Aorta (tissue), 5 donors: ENCODE results near the gene VIPR2. TPM values are rescaled to one million over a fixed set of nuclear protein-coding genes. Genes with fewer than 3 reads are reported as not detected.

Experiments
- ATAC-seq: fragments of 200-7000 bp; cut with Tn5 transposase; one replicate; pipeline ENCODE4 v1.9.1; 2022; ENCODE audit warnings: moderate library complexity; ENCODE audit not compliant: low FRiP score
- DNase-seq, 2 donors: peaks; one replicate each; pipeline ENCODE4 v3.0.0-alpha.2; 2020
- H3K27ac ChIP-seq, 2 donors: one replicate each; pipeline ENCODE4 v1.5.1; 2013; ENCODE audit warnings: low read length in 2 of 2, mild to moderate bottlenecking in 2 of 2, moderate library complexity in 2 of 2, control low read depth in 1 of 2, inconsistent platforms in 1 of 2, low read depth in 1 of 2
- H3K27me3 ChIP-seq, 2 donors: one replicate each; pipeline ENCODE4 v1.6.1; 2013; ENCODE audit warnings: control low read depth in 1 of 2, low read length in 1 of 2, mild to moderate bottlenecking in 1 of 2, moderate library complexity in 1 of 2; ENCODE audit not compliant: insufficient read depth in 2 of 2, control insufficient read depth in 1 of 2
- H3K36me3 ChIP-seq, 2 donors: one replicate each; pipeline ENCODE4 v1.6.1; 2013; ENCODE audit warnings: control low read depth in 1 of 2, low read length in 1 of 2, mild to moderate bottlenecking in 1 of 2; ENCODE audit not compliant: insufficient read depth in 2 of 2, control insufficient read depth in 1 of 2
- H3K4me1 ChIP-seq, 2 donors: one replicate each; pipeline ENCODE4 v1.6.1; 2013; ENCODE audit warnings: low read length in 2 of 2, control low read depth in 1 of 2, mild to moderate bottlenecking in 1 of 2, moderate library complexity in 1 of 2; ENCODE audit not compliant: insufficient read depth in 2 of 2, control insufficient read depth in 1 of 2
- H3K4me3 ChIP-seq, 2 donors: one replicate each; pipeline ENCODE4 v1.5.1; 2013; ENCODE audit warnings: low read length in 2 of 2, control low read depth in 1 of 2, mild to moderate bottlenecking in 1 of 2
- H3K9me3 ChIP-seq: one replicate; pipeline ENCODE4 v1.6.1; 2013; ENCODE audit warnings: mild to moderate bottlenecking, low read length; ENCODE audit not compliant: control insufficient read depth
- whole genome bisulfite sequencing, 2 donors: extraction: QIAGEN DNeasy Blood & Tissue Kit; methylation state at CpG; one replicate each; pipeline ENCODE4 v1.1.7; 2013; 5-methylcytosine and 5-hydroxymethylcytosine counted together
- intact Hi-C, 2 donors: fragments of 100-400 bp; cut with DNase I; formaldehyde crosslinking; loops; one replicate each; pipeline versions ENCODE4 v1.14.2 to v1.15.0; 2022
- polyA plus RNA-seq, 2 donors: library from polyadenylated mRNA; stranded (reverse); fragments of 200-250 nt; gene quantifications; one replicate each; pipeline ENCODE4 v1.2.3, GENCODE V29; 2013
- total RNA-seq, 2 donors: library from RNA; stranded (reverse); fragmentation: NEBNext Ultra II Directional; extraction: Animal tissue kit (Norgen Biotek cat#: 25700); gene quantifications; one replicate each; pipeline ENCODE4 v1.2.1, GENCODE V29; 2021
- donor health status: healthy with polysubstance abuse.
- donor health status: Bipolar disorder and iron deficiency.
- donor health status: DM: no; HTN: no; CAD: no.
- donor health status: DM: no; HTN: no; CAD: no.
- donor health status: DM: yes; HTN: yes; CAD: no.

VIPR2 gene
- total and polyA plus RNA-seq, 4 donors = 3.3 to 14.1 (median 11.5) TPM

GRCh38 chr7:159115601-159116501 is 28.8 kb downstream of the VIPR2 start:
- peaks cover 0 to 4% of the 10 kb centered on the region in 2 donors for H3K36me3 ChIP-seq
- H3K27me3 ChIP-seq = no peaks in the 10 kb centered on the region
- H3K4me3 ChIP-seq = no peak overlapping the region
- no peak for ATAC-seq
- no peaks in the 10 kb centered on the region for H3K4me1 ChIP-seq
- H3K27ac ChIP-seq = no peak overlapping the region
- DNase-seq = peak in 1 of 2 donors; percentile 72
- 73 to 74% methylated on average over 19 of the region's 19 CpGs for WGBS, 2 donors
- H3K9me3 ChIP-seq = no peaks in the 10 kb centered on the region
- intact Hi-C loops = no loop called here

GRCh38 chr7:159114981-159115380 is 29.7 kb downstream of the VIPR2 start:
- Histone ChIP-seq H3K4me1 (no peaks in the 10 kb centered on the region), H3K27ac (no peak overlapping the region), H3K4me3 (no peak overlapping the region), H3K9me3 (no peaks in the 10 kb centered on the region), H3K27me3 (no peaks in the 10 kb centered on the region), H3K36me3 (peaks cover 0 to 4% of the 10 kb centered on the region in 2 donors)
- no peak for ATAC-seq
- WGBS, 2 donors = 43 to 47% methylated on average over 7 of the region's 7 CpGs
- intact Hi-C loops = no loop called here
- DNase-seq = peak in 1 of 2 donors; percentile 68

- no peak for ATAC-seq
- H3K36me3 ChIP-seq = peaks cover 0 to 4% of the 10 kb centered on the region in 2 donors
- DNase-seq = peak in 1 of 2 donors; percentile 51
- 87 to 95% methylated on average over 7 of the region's 7 CpGs for WGBS, 2 donors
- no peaks in the 10 kb centered on the region for H3K4me1 ChIP-seq
- intact Hi-C loops = no loop called here
- no peaks in the 10 kb centered on the region for H3K27me3 ChIP-seq
- H3K9me3 ChIP-seq = no peaks in the 10 kb centered on the region
- no peak overlapping the region for H3K27ac ChIP-seq
- no peak overlapping the region for H3K4me3 ChIP-seq
Measured at GRCh38 chr7:159114096-159114495, 30.6 kb downstream of the VIPR2 start.

GRCh38 chr7:159113056-159113455 is 31.6 kb downstream of the VIPR2 start:
- peak in 1 of 2 donors; percentile 2 for DNase-seq
- peaks cover 0 to 2% of the 10 kb centered on the region in 2 donors for H3K36me3 ChIP-seq
- ATAC-seq = no peak
- H3K4me3 ChIP-seq = no peak overlapping the region
- H3K4me1 ChIP-seq = no peaks in the 10 kb centered on the region
- no peak overlapping the region for H3K27ac ChIP-seq
- intact Hi-C loops = no loop called here
- H3K27me3 ChIP-seq = no peaks in the 10 kb centered on the region
- no peaks in the 10 kb centered on the region for H3K9me3 ChIP-seq
- WGBS, 2 donors = 94 to 97% methylated on average over 8 of the region's 8 CpGs

- intact Hi-C loops = no loop called here
- Histone ChIP-seq H3K4me1 (no peaks in the 10 kb centered on the region), H3K4me3 (no peak overlapping the region), H3K36me3 (no peaks in the 10 kb centered on the region), H3K27me3 (no peaks in the 10 kb centered on the region), H3K27ac (no peak overlapping the region), H3K9me3 (no peaks in the 10 kb centered on the region)
- peak; percentile 47 for ATAC-seq
- 69 to 89% methylated on average over 46 to 48 of the region's 48 CpGs for WGBS, 2 donors
- peak in 1 of 2 donors; percentile 69 for DNase-seq
Measured at GRCh38 chr7:159112136-159113011, 32.3 kb downstream of the VIPR2 start.

GRCh38 chr7:159109653-159110035 is 35.0 kb downstream of the VIPR2 start:
- Histone ChIP-seq H3K36me3 (no peaks in the 10 kb centered on the region), H3K27me3 (no peaks in the 10 kb centered on the region), H3K27ac (peak overlapping the region; percentile 0 to 58), H3K4me1 (no peaks in the 10 kb centered on the region), H3K9me3 (no peaks in the 10 kb centered on the region), H3K4me3 (no peak overlapping the region)
- intact Hi-C loops = loop anchor here in 1 of 2 donors (5.0 kb wide), 1 partner anchor 67 kb away; no protein-coding TSS in a partner anchor
- 52 to 55% methylated on average over 10 of the region's 10 CpGs for WGBS, 2 donors
- ATAC-seq (no peak), DNase-seq (peak; percentile 49 to 68)

GRCh38 chr7:159108941-159109652 is 35.6 kb downstream of the VIPR2 start:
- no peaks in the 10 kb centered on the region for H3K4me1 ChIP-seq
- H3K27ac ChIP-seq = peak overlapping the region; percentile 0 to 58
- intact Hi-C loops = loop anchor here in 1 of 2 donors (5.0 kb wide), 1 partner anchor 67 kb away; no protein-coding TSS in a partner anchor
- 16 to 20% methylated on average over 9 of the region's 9 CpGs for WGBS, 2 donors
- no peaks in the 10 kb centered on the region for H3K9me3 ChIP-seq
- DNase-seq (peak; percentile 56 to 69), ATAC-seq (peak; percentile 45)
- H3K36me3 ChIP-seq = no peaks in the 10 kb centered on the region
- no peaks in the 10 kb centered on the region for H3K27me3 ChIP-seq
- H3K4me3 ChIP-seq = no peak overlapping the region

- Histone ChIP-seq H3K27ac (peak overlapping the region in 1 of 2 donors; percentile 49), H3K9me3 (no peaks in the 10 kb centered on the region)
- peak; percentile 23 to 40 for DNase-seq
Measured at GRCh38 chr7:159108491-159108890, 36.2 kb downstream of the VIPR2 start.

More at GRCh38 chr7:159108491-159108890, 36.2 kb downstream of the VIPR2 start:
- Histone ChIP-seq H3K4me3 (no peak overlapping the region), H3K36me3 (no peaks in the 10 kb centered on the region), H3K27me3 (no peaks in the 10 kb centered on the region), H3K4me1 (no peaks in the 10 kb centered on the region)
- ATAC-seq = no peak
- 15 to 24% methylated on average over 2 of the region's 2 CpGs for WGBS, 2 donors
- intact Hi-C loops = loop anchor here in 1 of 2 donors (5.0 kb wide), 1 partner anchor 66 kb away; no protein-coding TSS in a partner anchor
